ENCODE results near the gene HPCAL4. TPM values are rescaled to one million over a fixed set of nuclear protein-coding genes. Genes with fewer than 3 reads are reported as not detected.

The HPCAL4 gene
- total RNA-seq, 1 donor from 2014 or later: not detected

DNA sequence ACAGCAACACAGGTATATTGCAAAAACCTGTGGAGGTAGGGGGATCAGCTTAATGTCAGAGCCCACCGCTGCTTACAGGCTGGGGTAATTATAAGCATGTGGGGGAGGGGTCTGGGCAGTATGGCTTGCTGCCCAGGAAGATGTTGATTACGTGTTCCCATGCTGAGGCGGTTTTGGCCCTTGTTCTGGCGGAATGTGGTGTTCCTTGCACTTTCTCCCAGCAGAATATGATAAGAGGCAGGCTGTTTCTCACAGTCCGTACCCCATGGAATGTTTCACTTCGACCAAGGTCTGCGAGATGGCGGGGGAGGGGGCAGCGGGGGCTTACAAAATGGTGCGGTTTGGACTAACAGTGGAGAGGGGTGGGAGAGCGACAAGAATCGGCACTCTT is 9.8 kb upstream of the HPCAL4 start:
- no peak for DNase-seq (ENCODE audit: low spot score)

DNA sequence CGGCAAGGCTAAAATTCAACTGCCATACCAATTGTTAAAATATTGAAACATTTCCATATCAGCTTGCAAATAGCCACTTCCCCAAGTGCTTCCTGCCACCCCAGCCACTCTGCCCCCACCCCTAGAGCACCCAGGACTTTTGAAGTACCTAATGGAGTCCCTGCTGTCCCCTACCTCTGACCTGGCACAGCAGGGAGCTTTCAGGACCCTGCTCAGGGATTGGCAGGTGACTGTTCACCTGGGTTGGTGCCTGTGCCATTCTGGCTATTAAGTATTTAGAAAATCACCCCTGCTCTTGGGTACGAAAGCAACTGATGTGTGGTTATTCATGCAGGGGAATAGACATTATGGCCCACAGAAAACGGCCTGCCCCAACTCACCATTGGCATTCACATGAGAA is 9.1 kb upstream of the HPCAL4 start:
- DNase-seq (ENCODE audit: low spot score): no peak

DNA sequence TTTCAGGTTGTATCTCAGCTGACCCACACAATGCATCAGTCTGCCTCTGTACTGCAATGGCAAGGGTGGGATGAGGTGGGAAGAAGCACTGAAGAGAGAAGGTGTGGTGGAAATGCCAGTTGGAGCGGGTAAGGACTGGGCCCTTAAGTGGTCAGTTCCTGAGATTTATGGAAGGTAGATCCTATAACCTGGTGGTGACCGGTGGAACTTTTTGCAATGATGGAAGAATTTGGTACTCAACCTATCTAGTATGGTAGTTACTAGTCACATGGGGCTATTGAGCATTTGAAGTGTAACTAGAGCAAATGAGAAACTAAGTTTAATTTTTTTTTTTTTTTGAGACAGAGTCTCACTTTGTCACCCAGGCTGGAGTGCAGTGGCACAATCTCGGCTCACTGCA is 8.2 kb upstream of the HPCAL4 start:
- no peak for DNase-seq (ENCODE audit: low spot score)

DNA sequence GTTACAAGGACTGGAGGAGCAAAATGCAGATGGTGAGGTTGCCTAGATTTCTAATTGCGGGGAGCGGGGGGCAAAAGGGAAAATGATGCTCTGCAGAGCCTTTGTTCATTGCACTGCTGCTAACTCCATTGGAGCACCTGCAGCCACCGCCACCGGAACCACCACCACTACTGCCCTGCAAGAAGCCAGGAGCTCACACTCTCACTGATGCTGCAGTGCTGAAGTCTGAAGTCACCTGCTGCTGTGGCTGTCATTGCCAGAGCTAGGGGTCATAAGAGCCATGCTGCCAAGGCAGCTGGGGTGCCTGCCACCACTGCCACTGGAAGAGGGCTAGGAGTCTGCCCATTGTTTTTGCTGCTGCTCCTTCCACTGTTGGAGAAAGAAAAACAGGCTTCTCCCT is 7.3 kb upstream of the HPCAL4 start:
- DNase-seq (ENCODE audit: low spot score): no peak

DNA sequence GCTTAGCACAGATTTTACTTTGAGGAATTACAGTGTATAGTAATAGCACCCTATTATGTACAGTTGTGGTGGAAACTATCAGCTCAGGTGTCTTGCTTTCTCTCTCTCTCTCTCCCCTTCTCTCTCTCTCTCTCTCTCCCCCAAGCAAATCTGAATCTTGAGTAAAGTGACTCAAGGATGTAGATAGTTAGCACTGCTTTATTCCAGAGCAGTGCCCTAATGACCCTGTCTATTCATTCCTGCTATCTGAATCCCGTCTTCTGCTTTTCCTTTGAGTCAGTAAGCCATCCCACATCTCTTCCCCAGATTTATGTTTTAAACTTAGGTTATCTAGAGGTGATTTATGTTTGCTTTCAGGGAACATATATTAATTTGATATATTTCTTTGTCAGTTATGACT is 5.2 kb upstream of the HPCAL4 start:
- no peak for DNase-seq (ENCODE audit: low spot score)

DNA sequence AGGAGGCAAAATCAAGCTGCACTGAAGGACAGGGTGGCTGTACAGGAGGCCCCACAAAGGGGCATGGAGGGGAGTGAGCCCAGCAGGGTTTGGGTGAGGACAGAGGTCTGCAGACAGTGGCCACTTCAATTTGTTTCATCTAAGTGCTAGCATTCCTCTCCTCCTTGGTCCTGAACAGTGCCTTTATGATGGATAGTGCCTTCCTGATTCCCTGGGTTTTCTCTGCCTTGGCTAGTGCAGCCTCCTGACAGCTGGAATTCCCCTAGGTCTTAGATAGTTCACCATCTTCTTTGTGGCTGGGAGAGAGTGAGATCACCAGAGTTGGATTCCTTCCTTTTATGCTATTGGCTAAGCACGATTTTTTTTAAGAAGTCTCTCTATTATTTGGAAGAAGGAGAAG is 3.8 kb upstream of the HPCAL4 start:
- no peak for DNase-seq (ENCODE audit: low spot score)

DNA sequence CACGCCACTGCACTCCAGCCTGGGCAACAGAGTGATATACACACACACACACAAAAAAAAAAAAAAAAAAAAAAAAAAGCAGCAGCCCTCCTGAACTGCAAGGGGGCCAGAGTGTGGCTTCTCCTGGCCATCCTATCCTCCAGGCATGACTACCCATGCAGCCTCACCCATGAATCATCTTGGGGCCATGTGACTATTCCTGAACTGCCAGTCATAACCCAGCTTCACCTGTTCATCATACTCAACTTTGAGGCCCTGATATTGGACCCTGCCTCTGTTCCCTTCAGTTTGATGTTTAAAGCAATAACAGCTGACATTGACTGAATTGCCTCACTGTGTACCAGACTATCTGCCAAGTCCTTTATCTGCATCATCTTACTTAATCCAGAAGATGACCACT is 2.8 kb upstream of the HPCAL4 start:
- DNase-seq (ENCODE audit: low spot score): no peak

DNA sequence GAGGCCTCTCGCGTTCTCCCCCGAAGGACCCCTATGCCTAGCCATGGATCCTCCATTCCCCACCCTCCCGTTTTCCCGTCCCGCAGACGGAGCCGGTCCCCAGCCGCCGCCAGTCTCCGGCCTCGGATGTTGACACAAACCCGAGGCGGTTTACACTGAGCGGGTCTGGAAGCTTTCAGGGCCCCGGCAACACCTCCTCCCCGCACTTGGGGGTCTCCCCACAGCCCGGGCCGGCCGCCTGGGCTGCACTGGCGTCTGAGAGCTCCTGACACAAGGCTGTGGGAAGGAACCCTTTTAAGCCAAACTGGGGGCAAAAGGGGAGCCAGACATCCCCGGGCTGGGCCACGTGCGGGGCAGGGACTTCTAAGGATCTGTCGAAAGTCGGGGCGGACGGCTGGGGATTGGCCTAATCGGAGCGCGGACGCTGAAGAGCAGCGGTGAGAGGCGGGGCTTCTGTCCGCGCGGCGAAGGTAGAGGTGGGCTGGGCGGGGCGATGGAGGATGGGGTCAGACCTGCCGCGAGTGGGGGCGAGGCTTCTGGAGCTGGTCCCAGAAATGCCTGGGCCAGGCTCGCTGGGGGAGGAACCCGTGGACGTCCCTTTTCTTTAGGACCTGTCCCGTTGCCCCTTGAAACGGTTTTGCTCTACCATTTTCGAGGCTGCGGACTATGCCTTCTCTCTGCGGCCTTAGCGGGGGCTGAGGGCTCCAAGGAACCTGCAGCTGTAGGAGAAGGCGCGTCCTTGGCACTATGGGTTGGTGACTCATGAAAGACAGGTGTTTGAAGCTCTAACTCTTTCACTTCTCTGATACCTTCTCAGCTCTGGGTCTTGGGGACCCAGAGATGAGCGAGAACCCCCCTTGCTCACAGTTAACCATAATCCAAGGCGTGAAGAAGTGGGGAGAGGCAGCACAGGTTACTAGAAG is 1.2 kb upstream of the HPCAL4 start:
- DNase-seq (ENCODE audit: low spot score): no peak

DNA sequence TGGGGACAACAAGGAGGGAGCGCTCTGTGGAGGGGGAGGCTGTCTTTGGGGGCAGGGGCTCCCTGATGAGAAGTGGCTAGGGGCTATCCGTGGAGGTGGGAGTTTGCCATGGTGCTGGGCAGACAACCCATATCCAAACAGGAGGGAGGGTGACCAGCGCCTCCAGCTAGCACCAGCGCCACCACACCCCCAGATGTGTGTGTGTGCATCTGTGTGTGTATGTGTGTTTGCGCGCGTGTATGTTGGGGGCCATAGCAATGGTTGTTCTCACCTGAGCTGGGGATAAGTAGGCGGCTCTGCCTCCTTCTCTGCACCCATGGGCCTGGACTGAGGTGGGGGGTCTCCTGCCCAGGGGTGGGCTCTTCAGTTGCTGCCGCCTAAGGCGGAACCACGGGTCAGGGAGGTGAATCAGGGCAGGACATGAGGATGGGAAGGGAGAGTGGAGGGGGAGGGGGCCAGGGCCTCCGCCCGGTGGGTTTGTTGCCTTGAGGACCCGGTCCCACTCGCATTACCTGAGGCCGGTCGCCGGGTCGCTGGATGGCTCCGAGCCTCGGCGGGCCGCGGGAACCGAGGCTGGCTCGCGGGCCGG is 345 bp downstream of the HPCAL4 start:
- no peak for DNase-seq (ENCODE audit: low spot score)

DNA sequence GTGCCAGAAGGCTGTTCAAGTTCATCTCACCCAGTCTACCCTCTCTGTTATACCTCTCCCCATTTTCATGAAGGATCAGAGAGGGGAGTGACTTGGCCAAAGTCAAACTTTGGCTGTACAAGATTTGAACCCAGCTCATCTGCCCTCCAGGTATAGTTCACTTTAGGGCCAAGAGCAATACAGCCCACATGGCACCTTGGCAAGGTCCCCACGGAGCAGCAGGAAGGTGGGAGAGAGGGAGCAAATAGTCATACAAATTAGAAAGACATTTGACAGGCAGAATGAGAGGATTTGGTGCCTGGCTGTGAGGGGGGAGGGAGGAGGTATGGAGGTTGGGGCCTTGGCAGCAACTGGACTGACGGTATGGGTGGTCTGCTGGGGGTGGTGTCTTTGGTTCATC is 1.0 kb downstream of the HPCAL4 start:
- no peak for DNase-seq (ENCODE audit: low spot score)

DNA sequence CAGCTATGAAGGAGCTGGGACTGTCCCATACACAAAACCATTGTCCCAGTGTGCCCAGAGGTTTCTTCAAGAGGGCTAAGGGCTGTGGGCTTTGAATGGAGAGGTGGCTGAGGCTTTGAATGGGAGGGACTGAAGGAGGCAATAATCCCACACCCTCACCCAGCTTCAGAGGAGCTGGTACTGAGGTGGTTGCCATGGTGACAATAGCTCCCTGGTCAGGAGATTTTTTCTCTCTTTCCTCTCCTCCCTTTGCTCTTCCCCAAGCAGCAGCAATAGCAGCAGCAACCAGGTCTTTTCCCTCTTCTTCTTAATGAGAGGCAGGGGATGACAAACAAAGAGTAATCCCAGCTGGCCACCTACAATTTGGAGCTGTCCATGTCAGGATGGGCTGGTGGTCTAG is 1.6 kb downstream of the HPCAL4 start:
- DNase-seq (ENCODE audit: low spot score): no peak

DNA sequence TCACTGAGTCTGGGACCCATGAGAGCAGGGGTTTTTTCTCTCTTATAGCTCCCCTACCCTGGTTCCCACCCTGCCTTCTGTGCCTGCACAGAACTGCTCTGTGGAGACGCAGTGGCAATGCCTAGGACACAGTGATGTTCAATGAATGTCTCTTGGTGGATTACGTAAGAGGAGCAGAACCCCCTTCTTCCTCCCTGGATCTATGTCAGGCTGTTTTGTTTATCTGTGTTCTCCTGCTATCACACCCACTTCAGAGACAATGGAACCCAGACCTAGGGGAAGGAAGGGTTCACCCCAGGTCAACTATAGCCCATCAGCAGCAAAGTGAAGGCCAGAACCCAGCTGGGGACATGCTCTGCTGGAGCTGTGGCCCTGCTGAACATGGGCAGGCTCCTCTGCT is 2.0 kb downstream of the HPCAL4 start:
- DNase-seq (ENCODE audit: low spot score): no peak

DNA sequence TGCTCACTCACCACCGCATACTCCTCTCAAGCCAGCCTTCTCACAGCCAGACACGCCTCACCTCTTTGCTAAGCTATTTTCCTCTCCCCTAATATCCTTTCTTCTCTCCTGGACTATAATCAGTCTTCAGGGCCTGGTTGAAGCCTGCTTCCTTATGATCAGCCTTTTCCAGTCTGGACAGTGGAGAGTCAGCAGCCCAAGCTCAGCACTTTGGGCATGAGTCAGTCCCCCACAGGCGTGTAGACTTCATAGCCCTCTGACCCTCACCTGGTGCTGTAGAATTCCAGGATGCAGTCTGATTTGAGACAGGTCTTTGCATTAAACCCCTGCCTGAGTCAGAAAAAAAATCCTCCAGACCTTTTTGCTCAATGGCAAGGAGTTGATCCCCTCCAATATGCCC is 2.5 kb downstream of the HPCAL4 start:
- no peak for DNase-seq (ENCODE audit: low spot score)

DNA sequence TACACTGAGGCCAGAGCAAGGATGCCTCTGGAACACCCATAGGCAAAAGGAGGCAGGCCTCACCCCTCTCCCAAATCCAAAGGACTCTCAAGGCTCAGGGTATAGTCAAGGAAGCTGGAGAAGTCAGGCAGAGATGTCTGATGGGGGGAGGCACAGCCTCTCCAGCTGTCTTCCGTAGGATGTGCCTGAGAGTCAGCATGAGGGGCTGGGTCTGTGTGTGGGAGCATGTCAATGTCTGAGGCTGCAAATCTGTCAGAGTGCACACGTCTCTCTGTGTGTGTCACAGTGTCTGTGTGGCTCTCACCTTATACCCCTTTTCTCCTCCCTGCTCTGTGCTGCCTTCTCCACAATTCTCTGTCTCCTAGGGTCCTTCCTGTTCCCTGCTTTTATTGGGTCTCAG is 4.0 kb downstream of the HPCAL4 start:
- no peak for DNase-seq (ENCODE audit: low spot score)

DNA sequence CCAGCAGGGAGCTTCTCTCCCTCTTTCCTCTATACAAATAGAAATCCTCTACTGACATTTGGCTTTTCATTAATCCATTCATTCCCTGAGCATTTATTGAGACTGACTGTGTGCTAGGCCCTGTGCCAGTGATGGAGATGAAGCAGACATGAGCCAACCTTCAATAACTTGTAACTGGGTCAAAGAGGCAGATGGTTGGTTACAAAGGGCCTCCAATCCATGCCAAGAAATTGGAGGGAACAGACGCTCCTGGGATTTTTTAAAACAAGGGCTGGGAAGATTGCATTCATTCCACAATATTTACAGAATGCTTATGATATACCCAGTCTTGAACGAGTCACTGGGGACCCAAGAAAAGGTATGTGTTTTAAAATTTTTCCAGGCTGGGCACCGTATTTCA is 6.2 kb downstream of the HPCAL4 start:
- no peak for DNase-seq (ENCODE audit: low spot score)

DNA sequence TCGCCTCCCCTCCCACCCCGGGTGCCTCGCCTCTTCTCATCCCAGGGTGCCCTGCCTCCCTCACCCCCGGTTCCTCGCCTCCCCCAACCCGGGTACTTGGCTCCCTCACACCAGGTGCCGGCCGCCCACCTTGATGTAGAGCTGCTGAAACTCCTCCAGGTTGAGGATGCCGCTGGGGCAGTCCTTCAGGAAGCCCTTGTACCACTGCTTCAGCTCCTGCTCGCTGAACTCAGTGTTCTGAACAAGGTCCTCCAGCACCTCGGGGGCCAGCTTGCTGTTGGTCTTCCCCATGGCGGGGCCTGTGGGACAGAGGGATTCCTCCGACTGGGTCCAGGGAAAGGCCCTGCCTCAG is 6.9 kb downstream of the HPCAL4 start:
- DNase-seq (ENCODE audit: low spot score): no peak

DNA sequence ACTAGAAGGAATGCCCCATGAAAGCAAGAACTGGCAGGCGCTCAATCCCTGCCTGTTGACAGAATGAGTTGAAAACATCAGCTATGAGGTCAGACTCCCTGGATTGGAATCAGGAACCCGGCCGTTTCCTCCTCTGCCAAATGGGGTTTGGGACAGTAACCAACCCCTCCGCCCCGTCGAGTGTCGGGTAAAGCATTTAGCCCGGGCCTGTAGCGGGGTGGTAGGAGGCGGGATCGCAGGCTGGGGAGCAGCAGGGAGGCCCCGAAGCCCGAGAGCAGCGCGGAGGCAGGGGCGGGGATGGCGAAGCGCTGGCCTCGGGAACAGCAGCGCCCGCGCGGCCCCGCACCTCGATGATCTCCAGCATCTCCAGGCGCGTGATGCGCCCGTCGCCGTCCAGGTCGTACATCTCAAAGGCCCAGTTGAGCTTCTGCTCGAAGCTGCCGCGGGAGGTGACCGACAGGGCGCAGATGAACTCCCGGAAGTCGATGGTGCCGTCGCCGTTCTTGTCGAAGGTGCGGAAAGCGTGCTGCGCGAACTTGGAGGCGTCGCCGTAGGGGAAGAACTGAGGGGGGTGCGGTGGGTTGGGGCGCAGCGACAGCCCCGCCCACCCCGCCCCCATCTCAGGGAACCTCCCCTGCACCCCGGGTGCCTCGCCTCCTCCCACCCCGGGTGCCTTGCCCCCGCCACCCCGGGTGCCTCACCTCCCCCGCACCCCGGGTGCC is 7.5 kb downstream of the HPCAL4 start:
- DNase-seq (ENCODE audit: low spot score): no peak

DNA sequence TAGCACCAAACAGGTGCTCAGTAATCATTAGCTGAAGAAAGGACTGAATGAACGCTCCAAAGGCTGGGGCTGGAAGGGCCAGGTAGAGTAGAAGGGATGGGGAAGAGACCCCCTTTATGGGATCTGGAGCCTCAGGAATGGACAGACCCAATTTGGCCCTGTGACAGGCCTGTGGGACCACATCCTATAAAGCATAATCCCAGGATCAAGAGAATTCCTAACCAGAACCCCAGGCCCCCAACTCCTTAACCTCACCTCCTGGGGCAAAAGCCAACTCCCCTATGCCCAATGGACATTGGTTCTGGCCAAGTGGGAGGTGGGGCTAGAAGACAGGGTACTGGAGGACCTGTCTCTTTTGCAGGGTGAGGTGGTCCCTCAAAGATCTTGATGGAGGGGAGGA is 9.2 kb downstream of the HPCAL4 start:
- no peak for DNase-seq (ENCODE audit: low spot score)

DNA sequence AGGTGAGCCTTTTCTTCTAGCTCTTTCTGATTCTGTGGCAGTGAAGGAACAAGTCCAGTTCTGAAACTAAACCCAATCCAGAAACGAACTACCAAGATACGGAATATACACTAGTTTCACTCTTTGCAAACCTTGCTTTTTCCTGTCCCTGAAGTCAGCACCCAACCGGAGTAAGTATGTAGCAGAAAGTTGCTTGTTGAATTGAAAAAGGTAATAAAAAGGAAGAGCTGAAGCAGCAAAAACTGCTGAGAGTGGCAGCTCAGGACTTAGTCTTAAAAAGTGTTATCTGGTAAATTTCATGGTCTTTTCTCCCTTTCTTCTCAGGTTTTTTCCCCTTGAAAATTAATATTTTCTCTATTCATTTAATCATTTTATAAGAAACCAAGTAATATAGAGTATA is 9.9 kb downstream of the HPCAL4 start:
- DNase-seq (ENCODE audit: low spot score): no peak

DNA sequence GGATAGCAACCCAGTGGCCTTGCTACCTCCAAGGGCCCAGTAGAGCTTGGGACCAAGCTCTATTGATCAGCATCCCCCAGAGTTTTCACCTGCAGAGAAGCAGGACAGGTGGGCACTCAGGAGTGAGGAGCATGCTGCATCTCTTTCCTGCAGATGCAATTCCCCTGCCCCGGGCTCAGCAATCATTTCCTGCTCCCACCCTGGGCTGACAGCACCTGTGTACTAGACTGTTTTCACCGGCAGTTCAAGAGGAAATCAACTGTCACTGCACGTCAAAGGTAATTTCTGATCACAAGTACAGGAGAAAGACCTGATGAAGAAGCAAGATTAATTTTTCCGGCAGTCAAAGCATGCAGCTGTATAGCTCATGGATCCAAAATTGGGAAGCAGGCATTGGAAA is 10.5 kb downstream of the HPCAL4 start:
- no peak for DNase-seq (ENCODE audit: low spot score)

DNA sequence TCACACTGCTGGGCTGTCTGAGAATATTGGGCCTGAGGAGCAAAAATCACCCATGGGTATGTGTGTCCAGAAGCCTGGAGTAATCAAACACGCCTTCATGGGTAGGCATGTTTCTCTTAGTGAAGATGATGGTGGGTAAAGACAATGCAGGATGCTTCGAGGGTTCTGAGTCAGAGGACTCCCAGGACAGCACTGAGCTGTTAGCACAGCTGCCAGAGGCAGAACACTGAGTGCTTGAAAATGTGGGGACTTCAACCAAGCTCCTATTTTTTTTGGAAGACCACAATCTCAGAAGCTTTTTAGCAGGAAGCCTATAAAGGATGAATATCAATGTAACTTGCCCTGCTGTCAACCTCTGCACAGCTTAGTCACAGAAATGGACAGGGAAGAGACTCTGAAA is 11.4 kb downstream of the HPCAL4 start:
- no peak for DNase-seq (ENCODE audit: low spot score)

DNA sequence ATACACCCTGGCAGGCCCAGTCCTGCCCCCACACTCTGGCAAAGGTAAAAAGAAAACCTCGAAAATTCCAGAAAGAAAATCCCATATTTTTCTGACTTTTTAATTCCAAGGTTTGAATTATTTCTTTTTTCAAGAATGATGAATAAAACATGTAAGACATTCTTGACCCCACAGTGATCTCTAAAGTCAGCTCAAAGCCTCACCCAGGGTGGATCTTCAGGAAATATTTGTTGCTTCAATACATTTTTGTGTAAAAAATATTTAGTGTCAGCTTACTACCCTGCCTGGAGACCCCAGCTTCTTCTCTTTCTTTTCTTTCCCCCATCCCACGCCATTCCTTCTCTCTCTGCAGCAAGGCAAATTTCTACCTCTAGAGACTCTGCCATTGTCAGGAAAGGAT is 12.3 kb downstream of the HPCAL4 start:
- DNase-seq (ENCODE audit: low spot score): no peak

DNA sequence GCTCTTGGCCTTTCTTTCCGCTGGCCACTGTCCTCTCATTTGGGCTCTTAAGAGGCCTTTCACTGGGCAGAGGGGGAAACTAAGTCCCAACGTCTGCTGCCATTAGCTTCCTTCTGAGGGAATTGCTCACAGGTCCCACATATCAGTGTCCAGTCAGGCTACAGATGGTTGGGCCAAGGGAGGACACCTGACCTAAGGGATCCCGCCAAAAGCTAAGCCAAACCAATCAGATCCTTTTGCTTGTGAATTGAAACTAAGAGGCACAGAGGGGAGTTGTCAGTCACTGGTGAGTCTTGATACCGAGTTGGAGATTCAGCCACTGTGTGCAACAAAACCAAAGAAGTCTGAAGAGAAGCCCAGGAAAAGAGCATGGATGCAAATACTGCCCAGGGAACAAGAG is 13.6 kb downstream of the HPCAL4 start:
- no peak for DNase-seq (ENCODE audit: low spot score)
